T-helper 2 cell treated with Interferon-gamma antibody and Interleukin-4, amounts not matched to agents 5 μg/mL and 100 μg/mL, for 36 hours (primary cell): ENCODE results near the gene SLC5A11.
"Not testable (repeated sequence)": the region's sequence is repeated elsewhere in the genome, so short reads cannot be mapped to it uniquely, and the experiment has no call there.

ENCODE experiments used
- DNase-seq: peaks from one replicate; pipeline ENCODE4 v3.0.0; 2021; ENCODE audit warnings: low spot score
- H3K27ac Mint-ChIP-seq: one replicate; pipeline ENCODE4 v1.8.0; 2021; ENCODE audit warnings: mild to moderate bottlenecking, mixed read lengths
- H3K27me3 Mint-ChIP-seq: one replicate; pipeline ENCODE4 v1.8.0; 2021; ENCODE audit warnings: low read depth, mixed read lengths
- H3K36me3 Mint-ChIP-seq: one replicate; pipeline ENCODE4 v1.8.0; 2021; ENCODE audit warnings: low read depth, mixed read lengths
- H3K4me1 Mint-ChIP-seq: one replicate; pipeline ENCODE4 v1.8.0; 2021; ENCODE audit warnings: low read depth, mixed read lengths
- H3K4me3 Mint-ChIP-seq: one replicate; pipeline ENCODE4 v1.8.0; 2022; ENCODE audit warnings: mild to moderate bottlenecking, moderate library complexity, mixed read lengths
- H3K9me3 Mint-ChIP-seq: one replicate; pipeline ENCODE4 v1.8.0; 2021; ENCODE audit warnings: mixed read lengths

SLC5A11 gene

DNA sequence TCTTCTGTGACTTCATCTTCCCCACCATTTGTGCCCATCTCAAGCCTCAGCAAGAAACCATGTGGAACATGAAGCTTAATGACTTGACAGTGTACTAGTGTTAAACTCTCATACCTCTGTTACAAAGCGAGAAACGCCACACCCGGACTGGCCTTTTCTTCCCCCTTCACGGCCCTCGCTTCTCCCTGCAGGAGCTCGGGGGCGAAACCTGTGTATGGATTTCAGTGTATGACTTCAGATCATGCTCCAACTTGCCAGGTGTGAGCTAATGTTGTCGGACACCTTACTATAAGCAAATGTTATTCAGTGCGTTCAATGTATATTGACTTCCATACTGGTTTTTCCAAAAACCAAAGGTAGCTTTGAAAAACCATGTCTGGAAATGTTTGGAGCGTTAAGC is 20.1 kb upstream of the SLC5A11 start:
- H3K36me3 Mint-ChIP-seq: peaks cover 38% of the 10 kb centered on the region
- no peaks in the 10 kb centered on the region for H3K27me3 Mint-ChIP-seq
- H3K27ac Mint-ChIP-seq: no peak overlapping the region
- no peaks in the 10 kb centered on the region for H3K9me3 Mint-ChIP-seq
- DNase-seq: no peak
- no peaks in the 10 kb centered on the region for H3K4me1 Mint-ChIP-seq
- no peak overlapping the region for H3K4me3 Mint-ChIP-seq

DNA sequence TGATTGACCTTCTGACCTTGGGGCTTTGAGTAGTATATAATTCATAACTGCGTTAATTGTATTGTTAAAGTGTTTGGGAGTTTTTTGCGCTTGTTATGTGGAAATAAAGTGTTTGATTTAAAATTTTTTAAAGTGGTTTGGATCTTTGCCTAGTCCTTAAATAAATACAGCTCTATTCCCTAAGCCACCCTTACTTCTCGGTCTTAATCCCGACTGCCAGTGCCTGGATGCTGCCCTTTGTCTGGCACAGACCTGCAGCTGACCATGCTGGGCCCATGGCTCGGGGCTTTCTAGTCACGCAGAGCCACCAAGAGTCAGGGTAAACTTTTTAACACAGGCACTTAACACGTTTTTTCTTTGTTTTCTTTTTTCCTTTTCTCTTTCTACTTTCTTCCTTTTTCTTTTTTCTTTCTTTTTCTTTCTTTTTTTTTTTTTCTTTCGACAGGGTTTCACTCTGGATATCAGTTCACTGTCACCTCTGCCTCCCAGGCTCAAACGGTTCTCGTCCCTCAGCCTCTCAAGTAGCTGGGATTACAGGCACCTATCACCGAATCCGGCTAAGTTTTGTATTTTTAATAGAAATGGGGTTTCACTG is 19.6 kb upstream of the SLC5A11 start:
- no peak overlapping the region for H3K27ac Mint-ChIP-seq
- no peak for DNase-seq
- no peak overlapping the region for H3K4me3 Mint-ChIP-seq
- no peaks in the 10 kb centered on the region for H3K27me3 Mint-ChIP-seq
- H3K36me3 Mint-ChIP-seq: peaks cover 33% of the 10 kb centered on the region
- no peaks in the 10 kb centered on the region for H3K4me1 Mint-ChIP-seq
- no peaks in the 10 kb centered on the region for H3K9me3 Mint-ChIP-seq

DNA sequence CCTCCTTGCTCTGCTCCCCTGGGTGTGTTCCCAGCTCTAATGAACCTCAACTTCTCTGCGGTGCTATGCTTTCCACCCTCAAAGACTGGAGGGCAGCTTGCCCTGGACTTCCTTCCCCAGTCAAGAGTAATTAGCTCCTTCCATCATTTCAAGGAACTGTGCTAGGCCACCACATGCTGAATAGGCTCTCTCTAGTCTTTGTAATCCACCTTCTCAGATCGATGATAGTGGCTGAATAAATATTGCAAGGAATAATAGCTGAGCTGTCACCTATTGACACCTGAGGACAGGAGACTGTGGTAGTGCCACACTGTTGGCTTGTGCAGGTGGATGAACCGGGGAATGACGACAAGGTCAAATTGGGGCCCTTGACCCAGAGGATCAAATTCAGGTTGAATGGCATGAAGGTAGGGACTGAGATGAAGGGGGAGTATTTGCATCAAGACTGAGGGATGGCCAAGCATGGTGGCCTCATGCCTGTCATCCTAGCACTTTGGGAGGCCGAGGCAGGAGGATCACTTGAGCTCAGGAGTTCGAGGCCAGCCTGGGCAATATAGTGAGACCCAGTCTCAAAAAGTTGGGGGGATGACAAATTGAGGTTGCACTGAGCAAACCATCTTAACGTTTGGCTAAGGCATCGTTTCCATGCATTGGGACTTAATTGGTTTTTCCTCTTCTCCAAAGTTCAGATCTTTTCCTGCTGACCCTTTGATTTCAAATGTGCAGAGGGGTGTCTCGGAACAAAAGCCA is 18.8 kb upstream of the SLC5A11 start:
- Mint-ChIP-seq H3K27ac (no peak overlapping the region), H3K36me3 (peaks cover 28% of the 10 kb centered on the region), H3K4me3 (no peak overlapping the region), H3K9me3 (no peaks in the 10 kb centered on the region), H3K4me1 (no peaks in the 10 kb centered on the region), H3K27me3 (no peaks in the 10 kb centered on the region)
- no peak for DNase-seq

DNA sequence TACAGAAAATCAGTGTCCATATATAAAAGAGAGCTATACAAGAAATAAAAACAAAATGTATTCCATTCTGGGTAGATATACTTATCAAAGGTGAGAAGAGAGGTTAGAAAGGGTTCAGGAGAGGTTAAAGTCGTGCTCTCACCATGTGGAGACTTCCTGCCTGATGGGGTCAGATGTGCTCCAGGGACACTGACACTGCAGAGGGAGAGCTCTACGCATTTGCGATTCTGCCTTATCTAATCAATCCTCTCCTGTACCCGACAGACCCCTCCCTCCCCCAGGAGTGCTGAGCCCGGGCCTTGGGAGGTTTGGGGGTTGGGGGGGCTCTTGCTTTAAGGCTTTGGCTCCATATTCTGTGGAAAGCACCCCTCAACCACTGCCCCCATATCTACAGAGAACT is 16.6 kb upstream of the SLC5A11 start:
- H3K36me3 Mint-ChIP-seq: peaks cover 13% of the 10 kb centered on the region
- no peaks in the 10 kb centered on the region for H3K27me3 Mint-ChIP-seq
- no peak overlapping the region for H3K27ac Mint-ChIP-seq
- no peak for DNase-seq
- no peaks in the 10 kb centered on the region for H3K9me3 Mint-ChIP-seq
- no peak overlapping the region for H3K4me3 Mint-ChIP-seq
- H3K4me1 Mint-ChIP-seq: no peaks in the 10 kb centered on the region

DNA sequence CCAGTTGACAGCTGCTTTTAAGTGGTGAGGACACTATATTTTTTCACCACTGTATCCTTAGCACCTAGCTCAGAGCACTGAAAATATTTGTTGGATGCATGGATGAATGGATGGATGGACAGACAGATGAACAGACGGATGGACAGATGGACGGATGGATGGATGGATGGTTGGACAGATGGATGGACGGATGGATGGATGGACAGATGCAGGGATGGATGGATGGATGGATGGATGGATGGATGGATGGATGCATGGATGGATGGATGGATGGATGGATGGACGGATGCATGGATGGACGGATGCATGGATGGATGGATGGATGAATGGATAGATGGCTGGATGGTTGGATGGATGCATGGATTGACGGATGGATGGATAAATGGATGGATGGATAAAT is 12.4 kb upstream of the SLC5A11 start:
- Mint-ChIP-seq H3K9me3 (no peaks in the 10 kb centered on the region), H3K4me1 (no peaks in the 10 kb centered on the region), H3K27me3 (no peaks in the 10 kb centered on the region), H3K4me3 (no peak overlapping the region), H3K27ac (no peak overlapping the region), H3K36me3 (no peaks in the 10 kb centered on the region)
- DNase-seq: no peak

DNA sequence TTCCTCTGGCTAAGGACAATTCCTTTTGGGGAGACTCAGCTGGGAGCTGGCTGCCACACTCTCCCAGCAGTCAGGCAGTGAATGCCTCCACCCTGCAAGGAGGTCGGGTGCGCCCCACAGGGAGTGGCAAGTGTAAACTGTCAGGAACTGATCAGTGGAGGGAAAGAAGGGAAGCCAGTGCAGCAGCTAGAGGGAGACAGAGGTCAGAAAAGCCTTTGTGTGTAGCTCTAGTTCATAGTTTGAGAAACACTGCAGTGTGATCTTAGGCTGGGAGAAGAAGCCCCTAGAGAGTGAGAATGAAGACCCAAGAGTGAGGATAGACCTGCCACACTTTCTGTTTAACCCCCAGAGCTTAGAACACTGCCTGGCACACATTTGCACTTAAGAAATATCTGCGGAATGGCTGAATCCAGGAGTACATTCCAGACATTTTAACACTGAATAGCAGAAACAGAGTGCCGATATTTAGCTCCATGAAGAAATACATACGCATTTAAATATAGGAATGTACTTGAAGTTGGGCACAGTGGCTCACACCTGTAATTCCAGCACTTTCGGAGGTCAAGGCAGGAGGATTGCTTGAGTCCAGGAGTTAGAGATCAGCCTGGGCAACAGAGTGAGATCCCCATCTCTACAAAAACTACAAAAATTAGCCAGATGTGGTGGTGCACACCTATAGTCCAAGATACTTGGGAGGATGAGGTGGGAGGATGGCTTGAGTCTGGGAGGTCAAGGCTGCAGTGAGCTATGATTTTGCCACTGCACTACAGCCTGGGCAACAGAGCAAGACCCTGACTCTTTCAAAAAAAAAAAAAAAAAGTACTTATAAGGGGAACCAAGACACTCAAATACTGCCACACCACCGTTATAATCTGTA is 11.1 kb upstream of the SLC5A11 start:
- Mint-ChIP-seq H3K4me3 (no peak overlapping the region), H3K4me1 (peaks cover 2% of the 10 kb centered on the region), H3K27ac (no peak overlapping the region), H3K27me3 (peaks cover 4% of the 10 kb centered on the region), H3K9me3 (no peaks in the 10 kb centered on the region), H3K36me3 (no peaks in the 10 kb centered on the region)
- no peak for DNase-seq

DNA sequence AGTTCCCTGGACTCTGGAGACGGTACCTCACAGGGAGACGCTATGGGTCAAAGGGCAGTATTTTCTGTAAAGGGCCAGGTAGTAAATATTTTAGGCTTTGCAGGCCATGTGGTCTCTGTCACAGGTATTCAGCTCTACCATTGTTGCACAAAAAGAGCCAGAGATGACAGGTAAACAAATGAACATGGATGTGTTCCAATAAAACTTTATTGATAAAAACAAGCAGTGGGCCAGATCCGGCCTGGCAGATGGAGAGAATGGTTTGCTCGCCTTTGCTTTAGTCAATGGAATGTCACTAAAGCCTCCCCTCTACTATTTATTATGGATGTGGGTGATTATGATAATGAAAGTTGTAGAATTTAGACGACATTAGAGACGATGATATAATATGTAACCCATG is 8.9 kb upstream of the SLC5A11 start:
- no peak for DNase-seq
- Mint-ChIP-seq H3K36me3 (no peaks in the 10 kb centered on the region), H3K4me1 (peaks cover 2% of the 10 kb centered on the region), H3K27ac (no peak overlapping the region), H3K9me3 (no peaks in the 10 kb centered on the region), H3K27me3 (peaks cover 4% of the 10 kb centered on the region), H3K4me3 (no peak overlapping the region)

DNA sequence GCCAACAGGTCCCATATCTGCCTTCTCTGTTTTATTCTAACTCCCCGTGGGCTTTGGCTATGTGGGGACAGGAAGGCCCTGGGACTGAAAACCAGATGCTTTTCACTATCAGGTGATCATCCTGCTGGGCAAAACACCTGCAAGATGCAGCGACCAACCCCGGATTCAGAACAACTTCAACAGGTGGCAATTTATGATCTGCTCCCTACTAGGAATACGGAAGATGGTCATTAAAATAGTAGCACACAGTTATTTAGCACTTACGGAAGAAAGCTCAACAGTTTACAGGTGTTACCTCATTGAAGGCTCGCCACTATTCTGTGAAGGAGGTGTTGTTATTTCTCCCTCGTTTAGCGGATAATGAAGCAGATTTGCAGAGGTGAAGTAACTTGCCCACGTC is 7.8 kb upstream of the SLC5A11 start:
- H3K4me3 Mint-ChIP-seq: no peak overlapping the region
- DNase-seq: no peak
- H3K4me1 Mint-ChIP-seq: peaks cover 2% of the 10 kb centered on the region
- no peak overlapping the region for H3K27ac Mint-ChIP-seq
- H3K36me3 Mint-ChIP-seq: no peaks in the 10 kb centered on the region
- no peaks in the 10 kb centered on the region for H3K9me3 Mint-ChIP-seq
- peaks cover 4% of the 10 kb centered on the region for H3K27me3 Mint-ChIP-seq

DNA sequence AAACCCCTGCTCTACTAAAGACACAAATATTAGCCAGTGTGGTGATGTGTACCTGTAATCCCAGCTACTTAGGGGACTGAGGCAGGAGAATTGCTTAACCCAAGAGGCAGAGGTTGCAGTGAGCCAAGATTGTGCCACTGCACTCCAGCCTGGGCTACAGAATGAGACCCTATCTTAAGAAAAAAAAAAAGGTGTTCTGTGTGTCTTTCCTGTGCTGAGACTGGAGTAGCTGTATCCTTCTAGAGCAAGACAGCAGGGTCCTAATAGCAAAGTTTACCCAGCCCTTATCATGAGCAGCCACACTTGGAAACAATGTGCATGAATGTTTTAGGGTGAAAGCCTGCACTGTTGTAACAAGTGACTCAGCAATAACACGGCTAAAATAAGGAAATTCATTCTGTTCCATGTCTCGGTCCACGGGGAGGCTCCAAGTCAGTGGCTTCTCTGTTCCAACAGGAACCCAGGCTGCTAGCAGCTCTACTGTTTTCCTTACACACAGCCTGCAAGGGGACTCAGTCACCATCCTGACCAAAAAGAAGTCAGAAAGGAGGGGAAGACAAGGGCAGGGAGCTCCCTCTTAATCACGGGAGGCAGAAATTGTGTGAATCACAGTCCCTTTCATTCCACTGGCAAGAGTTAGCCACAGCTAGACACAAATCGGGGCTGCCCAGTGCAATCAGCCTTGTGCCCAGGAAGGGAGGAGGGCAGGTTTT is 7.1 kb upstream of the SLC5A11 start:
- no peak for DNase-seq
- Mint-ChIP-seq H3K27me3 (peaks cover 4% of the 10 kb centered on the region), H3K36me3 (no peaks in the 10 kb centered on the region), H3K27ac (no peak overlapping the region), H3K9me3 (no peaks in the 10 kb centered on the region), H3K4me1 (peaks cover 2% of the 10 kb centered on the region), H3K4me3 (no peak overlapping the region)

DNA sequence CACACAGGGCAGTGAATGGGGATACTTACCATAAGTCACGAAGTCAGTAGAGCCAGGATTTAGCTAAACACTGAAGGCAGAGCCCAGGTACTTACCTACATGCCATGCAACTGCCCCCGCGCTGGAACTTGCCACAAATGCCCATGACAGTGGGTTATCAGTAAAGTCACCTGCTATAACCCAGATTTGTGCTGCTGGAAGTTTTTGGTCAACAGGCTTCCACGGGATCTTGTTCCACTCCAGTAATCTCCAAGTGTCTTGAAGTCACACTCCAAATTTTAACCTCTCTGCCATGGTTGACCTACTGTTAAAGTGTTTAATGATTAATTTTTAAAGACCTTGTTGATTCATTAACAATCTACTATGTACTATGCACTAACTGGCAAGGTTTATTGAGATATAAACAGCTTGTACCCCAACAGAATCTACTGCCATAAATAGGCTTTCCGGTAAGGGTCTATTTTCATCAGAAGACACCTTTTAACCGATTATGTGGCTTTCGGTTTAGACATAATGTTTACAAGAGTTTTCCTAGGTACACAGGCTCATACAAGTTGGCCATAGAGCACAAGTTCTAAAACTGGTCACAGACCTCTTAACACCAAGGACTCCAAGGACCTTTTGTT is 6.3 kb upstream of the SLC5A11 start:
- DNase-seq: no peak
- H3K27ac Mint-ChIP-seq: no peak overlapping the region
- peaks cover 3% of the 10 kb centered on the region for H3K4me1 Mint-ChIP-seq
- no peak overlapping the region for H3K4me3 Mint-ChIP-seq
- H3K36me3 Mint-ChIP-seq: no peaks in the 10 kb centered on the region
- H3K27me3 Mint-ChIP-seq: peaks cover 4% of the 10 kb centered on the region
- no peaks in the 10 kb centered on the region for H3K9me3 Mint-ChIP-seq

DNA sequence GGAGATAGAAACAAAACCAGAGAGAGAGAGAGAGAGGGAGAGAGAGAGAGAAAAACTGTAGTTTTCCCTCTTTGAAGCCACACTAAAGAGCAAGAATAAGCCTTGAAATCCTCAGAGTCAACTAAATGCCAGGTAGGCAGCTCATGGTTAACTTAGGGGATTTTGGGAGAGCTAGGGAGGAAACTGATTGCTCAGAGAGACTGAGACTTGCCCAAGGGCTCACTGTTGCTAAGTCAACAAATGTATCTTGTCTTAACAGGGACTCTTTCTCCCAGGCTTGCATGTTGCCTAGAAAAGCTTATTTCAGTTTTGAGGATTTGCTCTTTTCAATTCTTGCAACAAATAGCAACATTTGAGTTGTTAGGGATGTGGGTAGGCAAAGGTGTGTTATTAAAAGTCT is 4.5 kb upstream of the SLC5A11 start:
- Mint-ChIP-seq H3K4me1 (peaks cover 4% of the 10 kb centered on the region), H3K9me3 (no peaks in the 10 kb centered on the region), H3K27ac (no peak overlapping the region), H3K27me3 (peaks cover 4% of the 10 kb centered on the region), H3K4me3 (no peak overlapping the region), H3K36me3 (no peaks in the 10 kb centered on the region)
- no peak for DNase-seq

DNA sequence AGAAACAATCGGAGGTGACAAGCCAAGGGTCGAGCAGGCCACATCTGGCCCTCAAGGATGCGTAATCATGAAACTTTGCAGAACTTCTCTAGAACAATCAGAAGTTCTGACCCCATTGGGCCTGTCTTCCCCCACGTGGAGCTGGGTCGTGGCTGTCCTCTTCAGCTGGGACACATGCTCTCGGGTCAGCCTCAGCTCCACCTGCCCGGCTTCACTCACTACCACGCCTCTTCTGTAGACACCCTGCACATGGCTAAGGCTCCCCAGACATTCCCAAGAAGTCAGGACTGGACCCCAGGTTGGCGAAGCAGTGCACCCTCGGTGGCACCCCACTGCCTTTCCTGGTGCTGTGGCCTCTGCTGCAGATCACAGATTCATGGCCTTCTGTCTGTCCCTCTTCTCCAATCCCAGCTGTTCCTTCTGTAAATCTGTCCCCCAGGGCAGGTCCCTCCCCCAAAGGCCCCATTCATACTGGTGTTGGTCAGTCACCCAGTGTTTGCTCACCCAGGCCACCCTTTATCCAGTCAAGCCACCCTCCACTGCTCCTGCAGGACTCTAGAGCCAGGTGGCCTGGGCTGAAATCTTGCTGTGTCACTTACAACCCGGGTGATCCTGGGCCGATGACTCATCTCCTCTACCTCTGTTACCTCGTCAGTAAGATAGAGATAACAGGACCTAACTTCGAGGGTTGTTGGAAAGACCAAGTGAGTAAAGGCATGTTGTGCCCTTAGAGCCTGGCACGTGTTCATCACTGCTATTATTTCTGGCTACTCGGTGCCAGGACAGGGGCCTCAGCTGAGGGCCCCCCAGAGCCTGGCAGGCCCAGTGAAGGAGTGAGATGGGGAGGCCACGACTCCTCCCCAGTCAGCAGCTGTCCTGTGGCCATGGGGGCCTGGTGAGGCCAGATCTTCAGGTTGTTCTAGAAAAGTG is 1.4 kb upstream of the SLC5A11 start:
- no peak for DNase-seq
- Mint-ChIP-seq H3K4me1 (peaks cover 2% of the 10 kb centered on the region), H3K4me3 (no peak overlapping the region), H3K36me3 (no peaks in the 10 kb centered on the region), H3K27ac (no peak overlapping the region), H3K27me3 (no peaks in the 10 kb centered on the region), H3K9me3 (no peaks in the 10 kb centered on the region)

DNA sequence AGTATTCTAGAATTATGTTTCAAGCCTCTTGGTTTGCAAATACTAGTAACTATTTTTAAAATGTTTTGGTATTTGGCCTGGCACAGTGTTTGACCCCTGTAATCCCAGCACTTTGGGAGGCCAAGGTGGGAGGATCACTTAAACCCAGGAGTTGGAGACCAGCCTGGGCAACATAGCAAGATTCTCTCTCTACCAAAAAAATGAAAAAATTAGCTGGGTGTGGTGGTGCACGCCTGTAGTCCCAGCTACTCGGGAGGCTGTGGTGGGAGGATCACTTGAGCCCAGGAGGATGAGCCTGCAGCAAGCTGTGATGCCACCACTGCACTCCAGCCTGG is 765 bp upstream of the SLC5A11 start:
- H3K4me1 Mint-ChIP-seq, H3K27ac Mint-ChIP-seq, H3K4me3 Mint-ChIP-seq, H3K36me3 Mint-ChIP-seq, H3K27me3 Mint-ChIP-seq, DNase-seq, H3K9me3 Mint-ChIP-seq: not testable (repeated sequence)
